HFF-Myc (cell line): ENCODE measurements around the gene KPNA3.

Experiments used
- DNase-seq: peaks from one replicate; pipeline ENCODE4 v3.0.0-alpha.2; 2011; ENCODE audit warnings: low read depth; ENCODE audit errors: extremely low read depth
- H3K4me3 ChIP-seq: replicated peaks from 2 replicates; pipeline ENCODE4 v1.5.1; 2011; ENCODE audit warnings: low read depth, mild to moderate bottlenecking, control low read depth, low read length
- CTCF ChIP-seq: IDR thresholded peaks from 2 replicates; pipeline ENCODE4 v1.5.1; 2012; ENCODE audit warnings: mild to moderate bottlenecking, low read depth, low read length, control low read depth; ENCODE audit errors: missing control alignments

The KPNA3 gene

GRCh38 chr13:49833402-49833801, 40.9 kb upstream of the KPNA3 start:
- TF ChIP-seq CTCF, result no peak
- DNase-seq, result no peak
- H3K4me3 ChIP-seq, result no peak overlapping the region

GRCh38 chr13:49831455-49831854, 39.0 kb upstream of the KPNA3 start:
- H3K4me3 ChIP-seq, result no peak overlapping the region
- no peak for DNase-seq
- no peak for TF ChIP-seq CTCF

- no peak for TF ChIP-seq CTCF
- no peak for DNase-seq
- H3K4me3 ChIP-seq, result no peak overlapping the region
These were observed 38.2 kb upstream of the KPNA3 start for GRCh38 chr13:49830721-49831120.

GRCh38 chr13:49829715-49830114, 37.2 kb upstream of the KPNA3 start:
- no peak for DNase-seq
- no peak overlapping the region for H3K4me3 ChIP-seq
- no peak for TF ChIP-seq CTCF

GRCh38 chr13:49828453-49828852, 36.0 kb upstream of the KPNA3 start:
- no peak for DNase-seq
- no peak for TF ChIP-seq CTCF
- no peak overlapping the region for H3K4me3 ChIP-seq

GRCh38 chr13:49827891-49828290, 35.4 kb upstream of the KPNA3 start:
- no peak overlapping the region for H3K4me3 ChIP-seq
- TF ChIP-seq CTCF, result no peak
- DNase-seq, result no peak

GRCh38 chr13:49827336-49827735, 34.9 kb upstream of the KPNA3 start:
- DNase-seq, result no peak
- TF ChIP-seq CTCF, result no peak
- no peak overlapping the region for H3K4me3 ChIP-seq
